ENCODE results near the gene PDE4B. TPM values are rescaled to one million over a fixed set of nuclear protein-coding genes. Genes with fewer than 3 reads are reported as not detected.
"Not testable (repeated sequence)": the region's sequence is repeated elsewhere in the genome, so short reads cannot be mapped to it uniquely, and the experiment has no call there.

PDE4B gene
- total RNA-seq, 4 donors from 2014 or later: 11.2 to 49.5 (median 26.3) TPM

- DNase-seq (ENCODE audit: low spot score): no peak
- TF ChIP-seq CTCF (IDR thresholded peaks at IDR 0.05): no peak
- ATAC-seq (ENCODE audit: low FRiP score): no peak
Measured at GRCh38 chr1:66134004-66134403, 341.3 kb downstream of the PDE4B start.

- no peak for TF ChIP-seq CTCF (IDR thresholded peaks at IDR 0.05)
- DNase-seq (ENCODE audit: low spot score) (no peak), ATAC-seq (ENCODE audit: low FRiP score) (no peak)
Measured at GRCh38 chr1:66135161-66135560, 342.5 kb downstream of the PDE4B start.

- ATAC-seq (ENCODE audit: low FRiP score); DNase-seq (ENCODE audit: low spot score): not testable (repeated sequence)
Measured at GRCh38 chr1:66136423-66136822, 343.7 kb downstream of the PDE4B start.

GRCh38 chr1:66137235-66137634 lies 344.5 kb downstream of the PDE4B start:
- no peak for TF ChIP-seq CTCF (IDR thresholded peaks at IDR 0.05)
- no peak for ATAC-seq (ENCODE audit: low FRiP score)
- DNase-seq (ENCODE audit: low spot score): no peak

- DNase-seq (ENCODE audit: low spot score) (no peak), ATAC-seq (ENCODE audit: low FRiP score) (no peak)
- TF ChIP-seq CTCF (IDR thresholded peaks at IDR 0.05): no peak
Measured at GRCh38 chr1:66138613-66139012, 345.9 kb downstream of the PDE4B start.

- TF ChIP-seq CTCF (IDR thresholded peaks at IDR 0.05): no peak
- no peak for ATAC-seq (ENCODE audit: low FRiP score)
- no peak for DNase-seq (ENCODE audit: low spot score)
Measured at GRCh38 chr1:66140072-66140471, 347.4 kb downstream of the PDE4B start.

GRCh38 chr1:66143651-66144050 lies 351.0 kb downstream of the PDE4B start:
- TF ChIP-seq CTCF (IDR thresholded peaks at IDR 0.05): no peak
- DNase-seq (ENCODE audit: low spot score): no peak
- ATAC-seq (ENCODE audit: low FRiP score): no peak

Measured in omental fat pad (tissue), 4 donors.